HCT116 (cell line): Measurements from ENCODE around the gene GK. TPM values are rescaled to one million over a fixed set of nuclear protein-coding genes. Genes with fewer than 3 reads are reported as not detected.
"Not testable (repeated sequence)": the region's sequence is repeated elsewhere in the genome, so short reads cannot be mapped to it uniquely, and the experiment has no call there.

Source experiments
- ATAC-seq: fragments of 200-7000 bp; cut with Tn5 transposase; 2 replicates; pipeline ENCODE4 v1.9.1; 2020; ENCODE audit warnings: mild to moderate bottlenecking, moderate library complexity
- BruUV-seq: library from RNA; stranded (reverse); fragments of 400-500 nt; replicated peaks from 2 replicates; lab custom pipeline; 2021; lab: Mats Ljungman, UMichigan
- CTCF ChIA-PET: fragments of 300-600 bp; sonication (Branson Sonifier 250); formaldehyde crosslinking; loops from one replicate; lab custom pipeline; 2021; ENCODE audit warnings: antibody characterized with exemption; lab: Charles Lee
- POLR2A ChIA-PET: fragments of 300-600, 350-600 bp; sonication (Branson Sonifier 250); formaldehyde crosslinking; loops from one replicate; lab custom pipeline; 2021; ENCODE audit warnings: antibody characterized with exemption; lab: Charles Lee
- RAD21 ChIA-PET, 2 experiments: fragments of 300-600 bp; sonication (Branson Sonifier 250); formaldehyde crosslinking; loops; one replicate each; lab custom pipeline; 2023; ENCODE audit warnings: low total read pairs in 2 of 2; ENCODE audit not compliant: uncharacterized antibody in 2 of 2, unreplicated experiment in 2 of 2, low non-redundant PET in 1 of 2; lab: Charles Lee
- DNase-seq: peaks from one replicate; pipeline ENCODE4 v3.0.0-alpha.2; 2010; ENCODE audit warnings: low read depth, low spot score
- H2AFZ ChIP-seq: fragments of 200-600 bp; shearing (Covaris generic), sonication (generic); 2 replicates; pipeline ENCODE4 v1.6.1; 2017; ENCODE audit warnings: low read depth, mixed run types, mixed read lengths, antibody characterized with exemption, low read length; ENCODE audit not compliant: poor library complexity, severe bottlenecking
- H3K27ac ChIP-seq: 2 replicates; pipeline ENCODE4 v1.5.1; 2012; ENCODE audit warnings: low read depth, low read length
- H3K27me3 ChIP-seq: fragments of 200-600 bp; sonication (generic); 2 replicates; pipeline ENCODE4 v1.6.1; 2016; ENCODE audit warnings: mixed run types, low read length, mixed read lengths; ENCODE audit not compliant: insufficient read depth
- H3K36me3 ChIP-seq, 2 experiments: fragments of 200-500 bp in 1 of 2; fragments of 200-600 bp in 1 of 2; sonication (Bioruptor generic) in 1 of 2; sonication (generic) in 1 of 2; 2 replicates each; pipeline versions ENCODE4 v1.5.1 to v1.6.1; 2014 to 2016; ENCODE audit warnings: low read length in 2 of 2, inconsistent platforms in 1 of 2, mixed read lengths in 1 of 2, mixed run types in 1 of 2; ENCODE audit not compliant: insufficient read depth in 2 of 2, control insufficient read depth in 1 of 2
- H3K4me1 ChIP-seq, 2 experiments: fragments of 200-600 bp in 1 of 2; sonication (generic) in 1 of 2; 2 replicates each; pipeline versions ENCODE4 v1.5.1 to v1.6.1; 2012 to 2017; ENCODE audit warnings: low read length in 2 of 2, inconsistent platforms in 1 of 2, mild to moderate bottlenecking in 1 of 2, mixed read lengths in 1 of 2, mixed run types in 1 of 2, moderate library complexity in 1 of 2; ENCODE audit not compliant: insufficient read depth in 2 of 2, control insufficient read depth in 1 of 2
- H3K4me2 ChIP-seq: fragments of 200-600 bp; sonication (generic); 2 replicates; pipeline ENCODE4 v1.6.1; 2017; ENCODE audit warnings: mixed run types, low read length, mixed read lengths
- H3K4me3 ChIP-seq, 2 experiments: fragments of 200-600 bp in 1 of 2; sonication (generic) in 1 of 2; replicated peaks in 1 of 2; 2 replicates each; pipeline ENCODE4 v1.5.1; 2011 to 2016; ENCODE audit warnings: low read length in 2 of 2, control low read depth in 1 of 2, low read depth in 1 of 2, mild to moderate bottlenecking in 1 of 2, mixed read lengths in 1 of 2, mixed run types in 1 of 2
- H3K79me2 ChIP-seq: fragments of 200-600 bp; sonication (generic); 2 replicates; pipeline ENCODE4 v1.6.1; 2017; ENCODE audit warnings: mild to moderate bottlenecking, mixed run types, low read length, moderate library complexity, mixed read lengths; ENCODE audit not compliant: insufficient read depth
- H3K9ac ChIP-seq: fragments of 200-600 bp; sonication (generic); 2 replicates; pipeline ENCODE4 v1.6.1; 2016; ENCODE audit warnings: low read length, mixed read lengths
- H3K9me2 ChIP-seq: fragments of 200-600 bp; sonication (generic), shearing (Covaris generic); 2 replicates; pipeline ENCODE4 v1.6.1; 2017; ENCODE audit warnings: mixed run types, mild to moderate bottlenecking, moderate library complexity; ENCODE audit not compliant: insufficient read depth
- H3K9me3 ChIP-seq, 2 experiments: fragments of 200-500 bp in 1 of 2; fragments of 200-600 bp in 1 of 2; sonication (Bioruptor generic) in 1 of 2; sonication (generic) in 1 of 2; 2 replicates each; pipeline ENCODE4 v1.6.1; 2014 to 2017; ENCODE audit warnings: low read length in 2 of 2, mixed read lengths in 2 of 2, inconsistent platforms in 1 of 2, low read depth in 1 of 2, mild to moderate bottlenecking in 1 of 2, mixed run types in 1 of 2, moderate library complexity in 1 of 2; ENCODE audit not compliant: control insufficient read depth in 1 of 2, insufficient read depth in 1 of 2
- H4K20me1 ChIP-seq: fragments of 200-600 bp; sonication (generic), shearing (Covaris generic); 2 replicates; pipeline ENCODE4 v1.6.1; 2017; ENCODE audit warnings: mixed run types, mild to moderate bottlenecking, moderate library complexity; ENCODE audit not compliant: insufficient read depth
- CTCF ChIP-seq, 3 experiments: fragments of 200-600 bp in 1 of 3; sonication (generic) in 1 of 3; IDR thresholded peaks in 2 of 3; conservative IDR thresholded peaks in 1 of 3; 2 replicates each; pipeline ENCODE4 v1.5.1; 2012 to 2017; ENCODE audit warnings: low read depth in 2 of 3, low read length in 2 of 3, antibody characterized with exemption in 1 of 3, borderline replicate concordance in 1 of 3, control low read depth in 1 of 3, mild to moderate bottlenecking in 1 of 3, mixed read lengths in 1 of 3, mixed run types in 1 of 3, moderate library complexity in 1 of 3; ENCODE audit not compliant: insufficient read depth in 1 of 3
- EGR1 ChIP-seq: IDR thresholded peaks from 2 replicates; pipeline ENCODE4 v1.6.1; 2012; ENCODE audit warnings: low read depth
- EZH2 ChIP-seq: fragments of 200-600 bp; sonication (generic); IDR thresholded peaks from 2 replicates; pipeline ENCODE4 v1.6.1; 2017; ENCODE audit warnings: antibody characterized with exemption, mixed run types
- FOSL1 ChIP-seq: IDR thresholded peaks from 2 replicates; pipeline ENCODE4 v1.6.1; 2012; ENCODE audit warnings: low read depth
- POLR2A ChIP-seq: IDR thresholded peaks from 2 replicates; pipeline ENCODE4 v1.7.0; 2011; ENCODE audit warnings: borderline replicate concordance; ENCODE audit not compliant: insufficient read depth, insufficient read length; ENCODE audit errors: extremely low read depth
- RAD21 ChIP-seq: IDR thresholded peaks from 2 replicates; pipeline ENCODE4 v1.6.1; 2012; ENCODE audit warnings: low read depth, mild to moderate bottlenecking
- REST ChIP-seq: IDR thresholded peaks from 2 replicates; pipeline ENCODE4 v1.6.1; 2012; ENCODE audit warnings: low read depth
- YY1 ChIP-seq: IDR thresholded peaks from 2 replicates; pipeline ENCODE4 v1.6.1; 2011; ENCODE audit warnings: low read length, low read depth, moderate library complexity, mild to moderate bottlenecking; ENCODE audit not compliant: insufficient replicate concordance; ENCODE audit errors: extremely low read depth
- ZNF274 ChIP-seq: fragments of 200-500 bp; sonication (Bioruptor generic); IDR thresholded peaks from 2 replicates; pipeline ENCODE4 v1.6.1; 2014; ENCODE audit warnings: mild to moderate bottlenecking, low read depth, low read length, inconsistent platforms
- intact Hi-C: fragments of 100-400 bp; cut with micrococcal nuclease; formaldehyde crosslinking; loops from 2 replicates; pipeline ENCODE4 v1.10.0; 2022
- total RNA-seq: library from RNA; stranded (reverse); gene quantifications from one replicate; pipeline ENCODE4 v1.2.1, GENCODE V29; 2021; ENCODE audit not compliant: unreplicated experiment
- TF ChIP-seq, protein P1 (sequence below): IDR thresholded peaks from 2 replicates; pipeline ENCODE4 v1.6.1; 2012

GK gene
- total RNA-seq, 1 experiment from 2014 or later, result 4.3 TPM

- TF ChIP-seq CTCF (IDR thresholded peaks at IDR 0.05 in 2 of 3, conservative IDR thresholded peaks at IDR 0.05 in 1 of 3; ENCODE audit: borderline replicate concordance in 1 of 3, insufficient read depth in 1 of 3, low read depth in 2 of 3, low read length in 2 of 3) (no peak), YY1 (no peak), RAD21 (no peak)
Measured at GRCh38 chrX:30751497-30751896, 98.3 kb downstream of the GK start (continued).

- H3K9ac ChIP-seq, result no peak overlapping the region
- CTCF ChIA-PET, result no interaction called here
- no peak overlapping the region for H2AFZ ChIP-seq
- no peaks in the 10 kb centered on the region for H3K4me1 ChIP-seq
- no peaks in the 10 kb centered on the region for H3K9me3 ChIP-seq
- no peaks in the 10 kb centered on the region for H3K79me2 ChIP-seq
- no peaks in the 10 kb centered on the region for H4K20me1 ChIP-seq
- intact Hi-C loops, result no loop called here
- no peak for DNase-seq
- no TSS peak for BruUV-seq
- ATAC-seq, result no peak
- no peak overlapping the region for H3K4me2 ChIP-seq
- no peak overlapping the region for H3K27ac ChIP-seq
- TF ChIP-seq RAD21 (no peak), POLR2A (no peak), EGR1 (no peak), REST (no peak), EZH2 (no peak), ZNF274 (no peak), FOSL1 (no peak)
- TF ChIP-seq, protein P1, sequence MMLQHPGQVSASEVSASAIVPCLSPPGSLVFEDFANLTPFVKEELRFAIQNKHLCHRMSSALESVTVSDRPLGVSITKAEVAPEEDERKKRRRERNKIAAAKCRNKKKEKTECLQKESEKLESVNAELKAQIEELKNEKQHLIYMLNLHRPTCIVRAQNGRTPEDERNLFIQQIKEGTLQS, result no peak
- TF ChIP-seq, all 23 proteins: peak for 0
- ChIA-PET RAD21 (no interaction called here), POLR2A (no interaction called here)
- no peak overlapping the region for H3K4me3 ChIP-seq
- H3K27me3 ChIP-seq, result no peaks in the 10 kb centered on the region
- H3K36me3 ChIP-seq, result no peaks in the 10 kb centered on the region
- H3K9me2 ChIP-seq, result no peaks in the 10 kb centered on the region
Measured at GRCh38 chrX:30762755-30763154, 109.5 kb downstream of the GK start.

GRCh38 chrX:30773764-30774163 is 120.5 kb downstream of the GK start:
- H4K20me1 ChIP-seq, H3K4me3 ChIP-seq, H3K4me1 ChIP-seq, H3K36me3 ChIP-seq, RAD21 ChIA-PET, H3K9ac ChIP-seq, ATAC-seq, H3K79me2 ChIP-seq, CTCF ChIA-PET, H3K9me3 ChIP-seq, H3K9me2 ChIP-seq, H3K27ac ChIP-seq, intact Hi-C loops, DNase-seq, H3K27me3 ChIP-seq, H2AFZ ChIP-seq, BruUV-seq, POLR2A ChIA-PET, H3K4me2 ChIP-seq: not testable (repeated sequence)
